HL-60 (cell line): ENCODE results near the gene XPA.

Experiments used
- DNase-seq, 2 experiments: peaks; one replicate each; pipeline ENCODE4 v3.0.0-alpha.2; 2010 to 2020; ENCODE audit warnings: low read depth in 1 of 2, low spot score in 1 of 2
- H3K27ac ChIP-seq: fragments of 250-450 bp; sonication (Bioruptor Pico); replicated peaks from 2 replicates; pipeline ENCODE4 v1.5.1; 2020; ENCODE audit warnings: mild to moderate bottlenecking, moderate library complexity
- H3K27me3 ChIP-seq: fragments of 250-450 bp; sonication (Bioruptor Pico); 2 replicates; pipeline ENCODE4 v1.5.1; 2021; ENCODE audit warnings: mild to moderate bottlenecking, moderate library complexity; ENCODE audit not compliant: insufficient read depth, poor library complexity, severe bottlenecking
- H3K4me3 ChIP-seq: replicated peaks from 2 replicates; pipeline ENCODE4 v1.5.1; 2011; ENCODE audit warnings: mild to moderate bottlenecking, control low read depth, low read length; ENCODE audit not compliant: insufficient read depth
- CTCF ChIP-seq: IDR thresholded peaks from one replicate; pipeline ENCODE4 v1.5.1; 2011; ENCODE audit warnings: low read length, control low read depth, inconsistent platforms; ENCODE audit not compliant: insufficient read depth
- GABPA ChIP-seq: IDR thresholded peaks from 2 replicates; pipeline ENCODE4 v1.6.1; 2012; ENCODE audit warnings: low read depth
- POLR2AphosphoS5 ChIP-seq: IDR thresholded peaks from 2 replicates; pipeline ENCODE4 v1.6.1; 2012; ENCODE audit warnings: low read depth
- REST ChIP-seq: IDR thresholded peaks from 2 replicates; pipeline ENCODE4 v1.6.1; 2012; ENCODE audit warnings: low read depth; ENCODE audit not compliant: insufficient replicate concordance
- SPI1 ChIP-seq: IDR thresholded peaks from 2 replicates; pipeline ENCODE4 v1.6.1; 2012; ENCODE audit warnings: low read depth, mild to moderate bottlenecking, borderline replicate concordance

The XPA gene

GRCh38 chr9:97632248-97632984 lies 64.7 kb downstream of the XPA start:
- peak overlapping the region; percentile 90 for H3K4me3 ChIP-seq
- H3K27ac ChIP-seq = peak overlapping the region; percentile 93
- DNase-seq = no peak
- TF ChIP-seq SPI1 = no peak
- TF ChIP-seq POLR2AphosphoS5 = no peak
- TF ChIP-seq REST = no peak
- no peak for TF ChIP-seq CTCF
- no peak for TF ChIP-seq GABPA
- no peaks in the 10 kb centered on the region for H3K27me3 ChIP-seq

GRCh38 chr9:97630591-97630990 lies 66.5 kb downstream of the XPA start:
- H3K27me3 ChIP-seq = no peaks in the 10 kb centered on the region
- TF ChIP-seq POLR2AphosphoS5 (no peak), GABPA (no peak), REST (no peak), CTCF (no peak), SPI1 (no peak)
- no peak overlapping the region for H3K27ac ChIP-seq
- DNase-seq = no peak
- H3K4me3 ChIP-seq = no peak overlapping the region

- TF ChIP-seq REST (no peak), CTCF (no peak), SPI1 (no peak), POLR2AphosphoS5 (no peak), GABPA (no peak)
- no peak for DNase-seq
- no peak overlapping the region for H3K27ac ChIP-seq
- no peak overlapping the region for H3K4me3 ChIP-seq
- H3K27me3 ChIP-seq = no peaks in the 10 kb centered on the region
Measured at GRCh38 chr9:97629156-97629555, 68.0 kb downstream of the XPA start.
